Heart left ventricle (tissue), 13 donors: ENCODE measurements around the gene ORMDL1.

Experiments used
- POLR2A ChIP-seq, 2 donors: fragments of 450-650 bp; IDR thresholded peaks; one replicate each; pipeline ENCODE4 v1.6.1; 2017; ENCODE audit warnings: antibody characterized with exemption in 2 of 2, mild to moderate bottlenecking in 2 of 2, moderate library complexity in 2 of 2
- TF ChIP-seq, protein P1 (sequence below), 12 donors: fragments of 200-600 bp; sonication (generic) in 4 of 12; IDR thresholded peaks; one replicate each; pipeline versions ENCODE4 v1.5.0 to v1.8.0; 2018 to 2022; ENCODE audit warnings: antibody characterized with exemption in 12 of 12, mild to moderate bottlenecking in 5 of 12
- donor health status: ischemic (EF 13 %, LVEDD 7.1; RV severe dilation, severe dysfunction).
- donor health status: DM: no; HTN: yes; CAD: no.
- donor health status: DM: no; HTN: no; CAD: no.
- donor health status: ischemic (EF 25% LVEDD 6.9; RV normal size, moderate dysfunction).
- donor health status: ischemic (EF 25% LVEDD 5.7; RV mildly dilated, moderate dysfunction).
- donor health status: ischemic (EF 35%, LVEDD 5.7; RV mildly dilated, moderate dysfunction).
- donor health status: nonischemic (EF 11% LVEDD 7.7; RV severe dilation, severe dysfunction).
- donor health status: DM: yes; HTN: yes; CAD: no.
- donor health status: PGD.
- donor health status: ischemic (EF 29% LVEDD 5.4; RV normal size, mild dysfunction).
- donor health status: nonischemic (EF 23%, LVEDD 6.1; RV moderate dilation, normal function).

- TF ChIP-seq, protein P1, sequence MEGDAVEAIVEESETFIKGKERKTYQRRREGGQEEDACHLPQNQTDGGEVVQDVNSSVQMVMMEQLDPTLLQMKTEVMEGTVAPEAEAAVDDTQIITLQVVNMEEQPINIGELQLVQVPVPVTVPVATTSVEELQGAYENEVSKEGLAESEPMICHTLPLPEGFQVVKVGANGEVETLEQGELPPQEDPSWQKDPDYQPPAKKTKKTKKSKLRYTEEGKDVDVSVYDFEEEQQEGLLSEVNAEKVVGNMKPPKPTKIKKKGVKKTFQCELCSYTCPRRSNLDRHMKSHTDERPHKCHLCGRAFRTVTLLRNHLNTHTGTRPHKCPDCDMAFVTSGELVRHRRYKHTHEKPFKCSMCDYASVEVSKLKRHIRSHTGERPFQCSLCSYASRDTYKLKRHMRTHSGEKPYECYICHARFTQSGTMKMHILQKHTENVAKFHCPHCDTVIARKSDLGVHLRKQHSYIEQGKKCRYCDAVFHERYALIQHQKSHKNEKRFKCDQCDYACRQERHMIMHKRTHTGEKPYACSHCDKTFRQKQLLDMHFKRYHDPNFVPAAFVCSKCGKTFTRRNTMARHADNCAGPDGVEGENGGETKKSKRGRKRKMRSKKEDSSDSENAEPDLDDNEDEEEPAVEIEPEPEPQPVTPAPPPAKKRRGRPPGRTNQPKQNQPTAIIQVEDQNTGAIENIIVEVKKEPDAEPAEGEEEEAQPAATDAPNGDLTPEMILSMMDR (IDR thresholded peaks at IDR 0.05) = no peak
- no peak for TF ChIP-seq POLR2A (IDR thresholded peaks at IDR 0.05)
These were observed 7.4 kb upstream of the ORMDL1 start for GRCh38 chr2:189791338-189792042.
